BJ (cell line): Measurements from ENCODE around the gene STC2. TPM values are rescaled to one million over a fixed set of nuclear protein-coding genes. Genes with fewer than 3 reads are reported as not detected.

Experiments
- CTCF ChIA-PET: fragments of 350-600 bp; formaldehyde crosslinking; extraction: SDS; loops from one replicate; lab custom pipeline; 2021; ENCODE audit warnings: antibody characterized with exemption, inconsistent platforms; lab: Yijun Ruan, JAX
- POLR2A ChIA-PET: fragments of 300-600 bp; sonication (Branson Sonifier 250); formaldehyde crosslinking; extraction: SDS; loops from one replicate; lab custom pipeline; 2021; ENCODE audit warnings: antibody characterized with exemption; lab: Charles Lee
- DNase-seq: peaks from one replicate; pipeline ENCODE4 v3.0.0-alpha.2; 2011; ENCODE audit warnings: low read depth
- H3K27me3 ChIP-seq: 2 replicates; pipeline ENCODE4 v1.6.0; 2011; ENCODE audit warnings: low read length; ENCODE audit not compliant: control insufficient read depth, insufficient read depth
- H3K36me3 ChIP-seq: 2 replicates; pipeline ENCODE4 v1.5.1; 2011; ENCODE audit warnings: low read length; ENCODE audit not compliant: control insufficient read depth, insufficient read depth
- H3K4me3 ChIP-seq: 2 replicates; pipeline ENCODE4 v1.5.1; 2011; ENCODE audit warnings: low read depth, mild to moderate bottlenecking, control low read depth, low read length
- CTCF ChIP-seq: IDR thresholded peaks from 2 replicates; pipeline ENCODE4 v1.5.1; 2011; ENCODE audit warnings: low read depth, mild to moderate bottlenecking, control low read depth, inconsistent platforms, low read length, moderate library complexity; ENCODE audit not compliant: insufficient read depth
- polyA plus RNA-seq: library from polyadenylated mRNA; depleted of rRNA; stranded (reverse); fragments of >200 nt; gene quantifications from 2 replicates; pipeline ENCODE4 v1.2.3, GENCODE V29; 2011

STC2 gene
- polyA plus RNA-seq, 1 experiment, result 168 TPM

- Histone ChIP-seq H3K4me3 (no peak overlapping the region), H3K36me3 (peaks cover under 1% of the 10 kb centered on the region; the same call in 1 of the 2 replicates), H3K27me3 (no peaks in the 10 kb centered on the region)
- POLR2A ChIA-PET, result no interaction called here
- DNase-seq, result no peak
- CTCF ChIA-PET, result interaction anchor here (0.6 to 4.1 kb wide), 15 partner anchors 8 to 348 kb away, joined by 3 to 55 read pairs (median 4); partner anchors contain the start of gene ATP6V0E1
- peak; percentile 89 for TF ChIP-seq CTCF
Observed at GRCh38 chr5:173331956-173332479, 3.8 kb upstream of the STC2 start.

GRCh38 chr5:173331287-173331686 is 3.1 kb upstream of the STC2 start:
- no peak overlapping the region for H3K4me3 ChIP-seq
- no peaks in the 10 kb centered on the region for H3K27me3 ChIP-seq
- H3K36me3 ChIP-seq, result peaks cover 2% of the 10 kb centered on the region; the same call in 1 of the 2 replicates
- CTCF ChIA-PET, result interaction anchor here (0.6 to 4.1 kb wide), 15 partner anchors 9 to 348 kb away, joined by 3 to 55 read pairs (median 4); partner anchors contain the start of gene ATP6V0E1
- TF ChIP-seq CTCF, result no peak
- POLR2A ChIA-PET, result no interaction called here
- DNase-seq, result no peak

- no peak for TF ChIP-seq CTCF
- Histone ChIP-seq H3K36me3 (peaks cover 2% of the 10 kb centered on the region), H3K4me3 (no peak overlapping the region), H3K27me3 (no peaks in the 10 kb centered on the region)
- CTCF ChIA-PET, result interaction anchor here (1.0 to 4.1 kb wide), 8 partner anchors 10 to 616 kb away, joined by 3 to 55 read pairs (median 4); no protein-coding TSS in a partner anchor
- DNase-seq, result no peak
- POLR2A ChIA-PET, result interaction anchor here (0.6 to 1.3 kb wide), 2 partner anchors 145 to 285 kb away, joined by 4 to 5 read pairs; no protein-coding TSS in a partner anchor
Observed at GRCh38 chr5:173330338-173331206, 2.4 kb upstream of the STC2 start.

GRCh38 chr5:173329491-173330337 is 1.5 kb upstream of the STC2 start:
- peak overlapping the region; percentile 52 for H3K4me3 ChIP-seq
- ChIA-PET CTCF (interaction anchor here (0.8 to 4.1 kb wide), 7 partner anchors 36 to 615 kb away, joined by 3 to 55 read pairs (median 4); no protein-coding TSS in a partner anchor), POLR2A (interaction anchor here (1.3 to 2.1 kb wide), 2 partner anchors 145 to 286 kb away, joined by 5 to 7 read pairs; no protein-coding TSS in a partner anchor)
- TF ChIP-seq CTCF, result peak; percentile 37
- H3K27me3 ChIP-seq, result no peaks in the 10 kb centered on the region
- peaks cover 10% of the 10 kb centered on the region for H3K36me3 ChIP-seq
- DNase-seq, result no peak
